ENCODE results near the gene FLNC. TPM values are rescaled to one million over a fixed set of nuclear protein-coding genes. Genes with fewer than 3 reads are reported as not detected.
A peak's percentile ranks its signal among the peaks of the same experiment; 100 is the strongest.

Gene FLNC
- total and polyA plus RNA-seq, 9 of the 15 experiments (the other 6 are each of a cell fraction or from before 2014, with no cell fraction given) = 0.90 to 155 (median 28.8) TPM

GRCh38 chr7:128879461-128879938 lies 49.3 kb downstream of the FLNC start:
- H3K27ac ChIP-seq (ENCODE audit: extremely low read depth, low read depth, low read length) = no peak overlapping the region
- H3K4me2 ChIP-seq (ENCODE audit: insufficient read depth, low read length) = peak overlapping the region; percentile 57; the same call in 1 of the 2 replicates
- no peak overlapping the region for H3K4me3 ChIP-seq
- no TSS peak for BruUV-seq (replicated peaks)
- FAIRE-seq (no peak), DNase-seq (ENCODE audit: extremely low read depth in 1 of 4, low spot score in 3 of 4) (peak in 1 of 4 experiments; percentile 33), ATAC-seq (peak; percentile 39)
- peak overlapping the region in 1 of 2 experiments; percentile 69; a peak in 2 of 4 replicates for H3K9ac ChIP-seq (ENCODE audit: insufficient read depth in 1 of 2, low read depth in 2 of 2, low read length in 2 of 2)
- no peaks in the 10 kb centered on the region for H3K27me3 ChIP-seq (ENCODE audit: control insufficient read depth in 2 of 2, insufficient read depth in 2 of 2, low read length in 2 of 2)
- H3K79me2 ChIP-seq (ENCODE audit: control insufficient read depth, insufficient read depth, low read length) = no peaks in the 10 kb centered on the region
- no peaks in the 10 kb centered on the region for H3K9me1 ChIP-seq (ENCODE audit: control insufficient read depth, insufficient read depth, low read length)
- in situ Hi-C loops (cut with MboI) = loop anchor here (5.0 kb wide), 1 partner anchor 402 kb away; the partner anchor contains the start of gene METTL2B
- no peaks in the 10 kb centered on the region; the same call in 1 of the 2 replicates for H3K9me3 ChIP-seq (replicated peaks; ENCODE audit: control insufficient read depth, insufficient read depth, low read depth, low read length)
- no peaks in the 10 kb centered on the region; the same call in 1 of the 2 replicates for H4K20me1 ChIP-seq (replicated peaks; ENCODE audit: control insufficient read depth, insufficient read depth, low read length)
- POLR2A ChIA-PET = interaction anchor here (0.7 to 1.9 kb wide), 4 partner anchors 164 to 452 kb away, joined by 3 to 5 read pairs (median 4); partner anchors contain the start of gene METTL2B
- peak overlapping the region; percentile 29; the same call in 1 of the 2 replicates for H2AFZ ChIP-seq (ENCODE audit: low read depth, low read length)
- H3K36me3 ChIP-seq (ENCODE audit: control insufficient read depth, insufficient read depth, low read length) = no peaks in the 10 kb centered on the region
- CTCF ChIA-PET (ENCODE audit: low intra/inter-chr PET ratio) = interaction anchor here (0.6 to 4.9 kb wide), 8 partner anchors 16 to 532 kb away, joined by 4 to 50 read pairs (median 6); no protein-coding TSS in a partner anchor
- WGBS (ENCODE audit: insufficient coverage, low coverage, missing lambda C conversion rate) = 23% methylated on average over 19 of the region's 19 CpGs
- peaks cover 0 to 50% of the 10 kb centered on the region in 2 experiments; a peak in 3 of 5 replicates for H3K4me1 ChIP-seq (replicated peaks in 1 of 2; ENCODE audit: control insufficient read depth in 2 of 2, insufficient read depth in 2 of 2, low read length in 2 of 2)
- intact Hi-C loops (cut with micrococcal nuclease) = no loop called here
- TF ChIP-seq XRCC3 (IDR thresholded peaks at IDR 0.05) (no peak), USF1 (CRISPR knock-in tag; IDR thresholded peaks at IDR 0.05) (peak; percentile 71), CC2D1A (IDR thresholded peaks at IDR 0.05) (no peak), CBFA2T2 (conservative IDR thresholded peaks at IDR 0.05) (0 out of 2 replicates have a peak, but pooled peaks have one; percentile 7), RBBP5 (IDR thresholded peaks at IDR 0.05; ENCODE audit: borderline replicate concordance, insufficient read depth, low read length, poor library complexity, severe bottlenecking) (no peak), CSDE1 (IDR thresholded peaks at IDR 0.05) (no peak), THRA (IDR thresholded peaks at IDR 0.05) (no peak), HMGN3 (IDR thresholded peaks at IDR 0.05; ENCODE audit: borderline replicate concordance, extremely low read depth, insufficient read length, low read depth, low read length) (no peak), MCM3 (IDR thresholded peaks at IDR 0.05) (0 out of 2 replicates have a peak, but pooled peaks have one; percentile 16), ZNF398 (CRISPR knock-in tag; IDR thresholded peaks at IDR 0.05) (no peak), SIX5 (IDR thresholded peaks at IDR 0.05; ENCODE audit: borderline replicate concordance in 1 of 2, insufficient read depth in 1 of 2, low read depth in 1 of 2, low read length in 2 of 2) (no peak), BHLHE40 (IDR thresholded peaks at IDR 0.05; ENCODE audit: low read length) (peak; percentile 83), FOXM1 (IDR thresholded peaks at IDR 0.05; ENCODE audit: low read depth) (no peak), FOXM1 (CRISPR knock-in tag; IDR thresholded peaks at IDR 0.05; ENCODE audit: low read depth) (no peak), TAF1 (IDR thresholded peaks at IDR 0.05; ENCODE audit: control insufficient read depth, extremely low read depth, insufficient read depth, low read length, severe bottlenecking) (no peak), NR3C1 (CRISPR knock-in tag; IDR thresholded peaks at IDR 0.05) (no peak), IRF2 (CRISPR knock-in tag; IDR thresholded peaks at IDR 0.05) (no peak), KLF16 (IDR thresholded peaks at IDR 0.05) (no peak), ZFP30 (CRISPR knock-in tag; IDR thresholded peaks at IDR 0.05; ENCODE audit: borderline replicate concordance) (no peak), ZNF717 (CRISPR knock-in tag; IDR thresholded peaks at IDR 0.05) (no peak)
